ENCODE results near the gene UBTF.

DNA sequence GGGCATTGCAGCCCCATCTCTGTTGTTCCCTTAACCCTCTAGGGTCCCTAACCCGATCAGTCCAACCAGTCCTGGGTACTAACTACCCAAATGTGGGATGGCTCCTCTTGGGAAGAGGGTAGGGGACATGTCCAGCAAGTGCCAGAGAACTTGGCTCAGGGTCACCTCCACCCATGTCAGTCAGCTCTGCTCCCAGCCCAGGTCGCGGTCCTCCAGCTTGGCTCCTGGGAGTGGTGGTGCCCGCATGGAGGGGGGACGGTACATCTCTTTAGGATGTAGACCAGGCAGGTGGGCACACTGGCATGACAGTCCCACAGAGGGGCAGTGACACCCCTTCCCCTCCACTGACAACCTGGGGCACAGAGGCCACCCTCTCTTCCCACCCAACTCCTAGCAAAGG lies 26.7 kb downstream of the UBTF start:
- TF ChIP-seq, protein P1, sequence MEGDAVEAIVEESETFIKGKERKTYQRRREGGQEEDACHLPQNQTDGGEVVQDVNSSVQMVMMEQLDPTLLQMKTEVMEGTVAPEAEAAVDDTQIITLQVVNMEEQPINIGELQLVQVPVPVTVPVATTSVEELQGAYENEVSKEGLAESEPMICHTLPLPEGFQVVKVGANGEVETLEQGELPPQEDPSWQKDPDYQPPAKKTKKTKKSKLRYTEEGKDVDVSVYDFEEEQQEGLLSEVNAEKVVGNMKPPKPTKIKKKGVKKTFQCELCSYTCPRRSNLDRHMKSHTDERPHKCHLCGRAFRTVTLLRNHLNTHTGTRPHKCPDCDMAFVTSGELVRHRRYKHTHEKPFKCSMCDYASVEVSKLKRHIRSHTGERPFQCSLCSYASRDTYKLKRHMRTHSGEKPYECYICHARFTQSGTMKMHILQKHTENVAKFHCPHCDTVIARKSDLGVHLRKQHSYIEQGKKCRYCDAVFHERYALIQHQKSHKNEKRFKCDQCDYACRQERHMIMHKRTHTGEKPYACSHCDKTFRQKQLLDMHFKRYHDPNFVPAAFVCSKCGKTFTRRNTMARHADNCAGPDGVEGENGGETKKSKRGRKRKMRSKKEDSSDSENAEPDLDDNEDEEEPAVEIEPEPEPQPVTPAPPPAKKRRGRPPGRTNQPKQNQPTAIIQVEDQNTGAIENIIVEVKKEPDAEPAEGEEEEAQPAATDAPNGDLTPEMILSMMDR (IDR thresholded peaks at IDR 0.05; ENCODE audit: low read length): no peak
- no peak for TF ChIP-seq EZH2 (IDR thresholded peaks at IDR 0.05; ENCODE audit: borderline replicate concordance, low read length)
